Body of pancreas (tissue), 4 donors: ENCODE results near the gene FEM1B. TPM values are rescaled to one million over a fixed set of nuclear protein-coding genes. Genes with fewer than 3 reads are reported as not detected.

ENCODE experiments used
- ATAC-seq: fragments of 150-250 bp; one replicate; pipeline ENCODE4 v1.9.1; 2016
- DNase-seq, 4 donors: peaks; one replicate each; pipeline ENCODE4 v3.0.0-alpha.2; 2019
- H3K27ac ChIP-seq, 4 donors: fragments of 200-600 bp; sonication (generic); 1 replicate in 3 of 4; 2 replicates in 1 of 4; pipeline versions ENCODE4 v1.5.1 to v1.6.1; 2016 to 2019; ENCODE audit warnings: mild to moderate bottlenecking in 1 of 4, mixed read lengths in 1 of 4, moderate library complexity in 1 of 4
- H3K27me3 ChIP-seq, 2 donors: fragments of 200-600 bp; sonication (generic); one replicate each; pipeline ENCODE4 v1.6.0; 2016; ENCODE audit warnings: mild to moderate bottlenecking in 1 of 2
- H3K36me3 ChIP-seq, 2 donors: fragments of 200-600 bp; sonication (generic); replicated peaks in 1 of 2; 2 replicates each; pipeline ENCODE4 v1.5.1; 2016; ENCODE audit warnings: low read depth in 2 of 2; ENCODE audit not compliant: insufficient read depth in 1 of 2
- H3K4me1 ChIP-seq: fragments of 200-600 bp; sonication (generic); one replicate; pipeline ENCODE4 v1.6.0; 2016
- H3K4me3 ChIP-seq, 2 donors: fragments of 200-600 bp; sonication (generic); 1 replicate in 1 of 2; 2 replicates in 1 of 2; pipeline ENCODE4 v1.5.1; 2016 to 2019
- H3K9me3 ChIP-seq, 3 donors: fragments of 200-600 bp; sonication (generic); 1 replicate in 2 of 3; 2 replicates in 1 of 3; pipeline ENCODE4 v1.5.1; 2016
- POLR2A ChIP-seq, 3 donors: fragments of 450-650 bp; IDR thresholded peaks; one replicate each; pipeline ENCODE4 v1.6.1; 2016; ENCODE audit warnings: antibody characterized with exemption in 3 of 3, mild to moderate bottlenecking in 2 of 3
- WGBS, 2 donors: methylation state at CpG; one replicate each; pipeline ENCODE4 v1.1.5; 2017; 5-methylcytosine and 5-hydroxymethylcytosine counted together
- intact Hi-C: fragments of 100-400 bp; cut with DNase I; formaldehyde crosslinking; loops from one replicate; pipeline ENCODE4 v1.15.1; 2023
- total RNA-seq, 2 donors: library from RNA; depleted of rRNA; stranded (reverse); fragments of >200 nt; gene quantifications; one replicate each; pipeline ENCODE4 v1.1.0, GENCODE V29; 2016
- TF ChIP-seq, protein P1 (sequence below), 7 experiments: fragments of 450-650 bp in 4 of 7; fragments of 200-600 bp in 3 of 7; sonication (generic) in 3 of 7; IDR thresholded peaks; one replicate each; pipeline ENCODE4 v1.5.1; 2016 to 2019; ENCODE audit warnings: antibody characterized with exemption in 7 of 7

FEM1B gene
- total RNA-seq = 10 to 100 TPM; 10.5 to 19.7 TPM

DNA sequence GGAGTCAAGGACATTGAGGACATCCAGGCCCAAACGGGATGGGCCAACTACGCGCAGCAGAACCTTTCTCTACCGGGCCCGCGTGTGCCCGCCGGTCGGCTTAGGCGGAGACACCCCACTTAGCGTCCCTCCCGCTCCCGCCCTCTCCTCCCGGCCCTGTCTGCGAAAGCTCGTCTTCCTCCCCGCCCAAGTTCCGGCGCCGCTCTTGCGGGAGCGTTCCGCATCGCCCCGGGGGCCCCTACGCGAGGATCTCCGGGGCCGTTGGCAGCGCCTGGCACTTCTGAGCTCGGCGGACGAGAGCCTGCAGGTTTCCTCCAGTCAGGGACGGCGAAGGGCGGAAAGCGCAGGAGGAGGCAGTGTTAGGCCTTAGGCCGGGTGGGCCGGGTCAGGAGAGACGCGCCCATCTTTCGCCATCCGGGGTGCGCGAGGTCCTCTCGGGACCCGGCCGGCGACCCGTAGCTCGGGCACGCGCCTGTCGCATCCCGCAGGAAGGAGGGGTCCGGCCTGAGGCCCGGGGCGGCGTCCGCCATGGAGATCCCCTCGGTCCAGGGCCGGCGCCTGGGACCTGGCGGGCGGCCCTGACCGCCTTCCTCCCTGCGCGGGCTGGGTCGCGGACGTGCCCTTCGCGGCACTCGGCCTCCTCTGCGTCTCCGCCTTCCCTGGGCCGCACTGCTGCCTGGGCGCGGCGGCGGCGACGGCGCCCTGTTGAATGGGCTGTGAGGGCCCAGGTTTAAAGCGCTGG lies at the start of gene FEM1B:
Gene FEM1B (plus strand): TSS at position 143 of the 742 bp plus-strand sequence. CDS start 673 bp downstream, outside the sequence.
- ATAC-seq (peak; percentile 92), DNase-seq (peak; percentile 87 to 93 (median 91))
- H3K36me3 ChIP-seq = no peaks in the 10 kb centered on the region
- intact Hi-C loops = no loop called here
- TF ChIP-seq, protein P1, sequence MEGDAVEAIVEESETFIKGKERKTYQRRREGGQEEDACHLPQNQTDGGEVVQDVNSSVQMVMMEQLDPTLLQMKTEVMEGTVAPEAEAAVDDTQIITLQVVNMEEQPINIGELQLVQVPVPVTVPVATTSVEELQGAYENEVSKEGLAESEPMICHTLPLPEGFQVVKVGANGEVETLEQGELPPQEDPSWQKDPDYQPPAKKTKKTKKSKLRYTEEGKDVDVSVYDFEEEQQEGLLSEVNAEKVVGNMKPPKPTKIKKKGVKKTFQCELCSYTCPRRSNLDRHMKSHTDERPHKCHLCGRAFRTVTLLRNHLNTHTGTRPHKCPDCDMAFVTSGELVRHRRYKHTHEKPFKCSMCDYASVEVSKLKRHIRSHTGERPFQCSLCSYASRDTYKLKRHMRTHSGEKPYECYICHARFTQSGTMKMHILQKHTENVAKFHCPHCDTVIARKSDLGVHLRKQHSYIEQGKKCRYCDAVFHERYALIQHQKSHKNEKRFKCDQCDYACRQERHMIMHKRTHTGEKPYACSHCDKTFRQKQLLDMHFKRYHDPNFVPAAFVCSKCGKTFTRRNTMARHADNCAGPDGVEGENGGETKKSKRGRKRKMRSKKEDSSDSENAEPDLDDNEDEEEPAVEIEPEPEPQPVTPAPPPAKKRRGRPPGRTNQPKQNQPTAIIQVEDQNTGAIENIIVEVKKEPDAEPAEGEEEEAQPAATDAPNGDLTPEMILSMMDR (IDR thresholded peaks at IDR 0.05) = peak in 2 of 7 experiments; percentile 17 to 44
- peak; percentile 44 to 81 (median 79) for TF ChIP-seq POLR2A (IDR thresholded peaks at IDR 0.05)
- 0 to 1% methylated on average over 20 to 55 of the region's 85 CpGs for WGBS, 2 donors
- no peaks in the 10 kb centered on the region for H3K9me3 ChIP-seq
- peaks cover 43% of the 10 kb centered on the region for H3K4me1 ChIP-seq
- H3K4me3 ChIP-seq = peak within 1 kb of the TSS; percentile 79 to 88
- no peaks in the 10 kb centered on the region for H3K27me3 ChIP-seq
- H3K27ac ChIP-seq = peak within 1 kb of the TSS; percentile 79 to 98 (median 92)

DNA sequence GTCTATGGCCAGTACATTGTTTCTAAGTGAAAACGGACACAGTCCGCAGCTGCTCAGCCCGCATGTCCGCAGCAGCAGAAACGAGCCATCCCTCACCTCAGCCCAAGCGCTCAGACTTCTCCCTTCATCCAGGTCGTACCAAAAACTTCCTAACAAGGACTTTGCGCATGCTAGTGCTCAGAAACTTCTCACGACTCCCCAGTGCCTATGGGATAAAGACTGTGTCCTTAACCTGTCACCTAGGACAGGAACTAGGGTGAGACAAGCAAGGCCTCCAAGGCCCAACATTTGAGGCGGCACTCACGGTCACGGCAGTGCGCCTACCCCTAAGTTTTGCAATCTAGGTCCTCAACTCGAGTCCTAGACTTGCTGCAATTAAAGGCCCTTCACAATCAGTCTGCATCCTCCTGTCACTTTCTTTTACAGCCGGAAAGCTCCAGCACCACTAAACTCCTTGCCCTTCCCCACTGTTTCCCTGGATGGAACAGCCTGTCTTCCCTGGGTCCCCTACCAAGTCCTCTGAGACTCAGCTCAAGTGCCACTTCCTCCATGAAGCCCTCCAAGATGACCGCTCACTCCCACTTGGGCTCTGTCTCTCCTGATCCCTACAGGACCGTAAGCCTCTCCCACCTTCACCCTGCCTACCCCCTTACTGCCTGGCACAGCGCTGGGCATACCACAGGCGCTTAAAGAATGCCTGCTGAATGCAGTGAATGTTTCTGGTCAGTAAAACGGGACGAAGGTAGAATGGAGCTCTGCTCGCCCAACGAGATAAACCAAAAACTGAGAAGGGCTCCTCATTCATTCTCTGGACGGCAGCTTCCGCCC lies 49.2 kb upstream of the FEM1B start:
- Histone ChIP-seq H3K4me3 (peak overlapping the region; percentile 63 to 88), H3K4me1 (peaks cover 19% of the 10 kb centered on the region), H3K27me3 (no peaks in the 10 kb centered on the region), H3K9me3 (no peaks in the 10 kb centered on the region), H3K36me3 (no peaks in the 10 kb centered on the region), H3K27ac (peak overlapping the region in 1 of 4 donors; percentile 89)
- no peak for DNase-seq
- ATAC-seq = no peak
- intact Hi-C loops = no loop called here
- WGBS, 2 donors = 35 to 37% methylated on average over 17 to 25 of the region's 25 CpGs
- TF ChIP-seq, protein P1 (IDR thresholded peaks at IDR 0.05) = no peak
- no peak for TF ChIP-seq POLR2A (IDR thresholded peaks at IDR 0.05)

DNA sequence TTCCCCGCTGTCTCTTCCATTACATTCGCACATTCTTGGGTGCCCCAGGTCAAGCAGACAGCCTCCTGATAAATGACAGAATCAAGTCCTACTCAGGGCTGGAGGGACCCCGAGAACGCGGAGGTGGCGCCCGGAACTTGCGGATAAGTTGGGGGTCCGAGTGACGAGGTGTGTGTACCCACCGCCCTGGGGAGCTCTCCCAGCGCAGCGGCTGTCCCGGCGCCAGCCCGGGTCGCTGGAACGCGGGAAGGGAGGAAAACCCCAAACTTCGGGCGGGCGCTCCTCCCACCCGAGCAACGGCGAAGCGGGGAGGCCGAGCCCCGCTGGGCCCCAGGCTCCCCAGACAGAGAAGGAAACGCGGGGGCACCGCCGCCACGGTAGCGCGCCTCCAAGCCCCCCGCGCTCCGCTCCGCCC lies 48.6 kb upstream of the FEM1B start:
- no peak for ATAC-seq
- no peak for TF ChIP-seq POLR2A (IDR thresholded peaks at IDR 0.05)
- TF ChIP-seq, protein P1 (IDR thresholded peaks at IDR 0.05) = no peak
- intact Hi-C loops = no loop called here
- no peaks in the 10 kb centered on the region for H3K9me3 ChIP-seq
- peaks cover 19% of the 10 kb centered on the region for H3K4me1 ChIP-seq
- 0% methylated on average over 6 to 25 of the region's 39 CpGs for WGBS, 2 donors
- peak overlapping the region; percentile 63 to 88 for H3K4me3 ChIP-seq
- DNase-seq = no peak
- H3K27ac ChIP-seq = peak overlapping the region; percentile 67 to 94 (median 86)
- H3K27me3 ChIP-seq = no peaks in the 10 kb centered on the region
- no peaks in the 10 kb centered on the region for H3K36me3 ChIP-seq

DNA sequence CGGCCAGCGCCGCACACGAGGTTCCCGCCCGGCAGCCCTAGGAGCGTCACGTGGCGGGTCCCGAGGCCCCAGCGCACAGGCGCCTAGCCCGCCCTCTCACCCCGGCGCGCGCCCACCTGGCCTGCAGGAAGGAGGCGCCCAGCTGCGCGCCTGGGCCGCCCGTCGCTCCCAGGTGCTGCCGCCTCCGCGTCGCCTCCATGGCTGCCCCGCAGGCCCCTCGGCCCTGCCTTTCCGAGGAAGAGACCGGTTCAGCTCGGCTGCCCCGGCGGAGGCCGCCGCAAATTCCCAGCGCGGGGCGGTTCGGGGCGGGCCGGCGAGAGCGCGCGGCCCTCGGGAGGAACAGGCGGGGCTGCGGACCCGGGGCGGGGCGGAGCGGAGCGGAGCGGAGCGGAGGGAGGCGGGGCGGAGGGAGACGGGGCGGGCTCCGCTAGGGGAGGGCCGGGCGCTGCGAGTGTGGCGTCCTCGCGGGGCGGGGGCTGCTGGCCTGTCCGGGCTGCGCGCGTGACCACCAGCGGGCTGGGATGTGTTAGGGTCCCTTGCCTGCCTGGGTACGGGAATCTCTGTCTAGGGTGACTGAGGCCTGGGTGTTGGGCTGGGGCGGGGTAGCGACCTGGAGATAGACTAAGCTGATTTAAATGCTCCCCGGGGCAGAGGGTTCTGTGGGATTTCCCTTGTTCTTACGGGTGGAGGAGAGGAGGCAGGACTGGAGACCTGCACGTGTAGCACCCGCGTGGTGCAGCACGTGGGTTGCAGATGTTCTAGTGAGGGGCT lies 48.0 kb upstream of the FEM1B start, which contains the start of gene CLN6:
Gene CLN6 (minus strand): TSS at position 343 of the 771 bp plus-strand sequence. CDS start 144 bp downstream, at position 199.
- TF ChIP-seq, protein P1 (IDR thresholded peaks at IDR 0.05) = no peak
- peak; percentile 26 to 50 (median 46) for TF ChIP-seq POLR2A (IDR thresholded peaks at IDR 0.05)
- peak within 1 kb of the TSS; percentile 63 to 88 for H3K4me3 ChIP-seq
- 0 to 1% methylated on average over 11 to 65 of the region's 82 CpGs for WGBS, 2 donors
- intact Hi-C loops = no loop called here
- H3K9me3 ChIP-seq = no peaks in the 10 kb centered on the region
- H3K4me1 ChIP-seq = peaks cover 19% of the 10 kb centered on the region
- peak within 1 kb of the TSS; percentile 67 to 94 (median 86) for H3K27ac ChIP-seq
- ATAC-seq (peak; percentile 97), DNase-seq (peak; percentile 79 to 86 (median 80))
- H3K36me3 ChIP-seq = no peaks in the 10 kb centered on the region
- H3K27me3 ChIP-seq = no peaks in the 10 kb centered on the region
